Nephron (organoid): ENCODE results near the gene MAP3K5.

Experiments used
- H3K27ac Mint-ChIP-seq, 3 experiments: 2 replicates each; pipeline ENCODE4 v1.8.0; 2020; ENCODE audit warnings: mixed read lengths in 3 of 3, mild to moderate bottlenecking in 2 of 3, moderate library complexity in 1 of 3
- H3K27me3 Mint-ChIP-seq: 2 replicates; pipeline ENCODE4 v1.8.0; 2021; ENCODE audit warnings: low read depth, mild to moderate bottlenecking, moderate library complexity, mixed read lengths
- H3K36me3 Mint-ChIP-seq: 2 replicates; pipeline ENCODE4 v1.8.0; 2020; ENCODE audit warnings: low read depth, mixed read lengths
- H3K4me1 Mint-ChIP-seq: 2 replicates; pipeline ENCODE4 v1.8.0; 2020; ENCODE audit warnings: mixed read lengths
- H3K4me3 Mint-ChIP-seq, 3 experiments: 2 replicates each; pipeline ENCODE4 v1.8.0; 2020; ENCODE audit warnings: mild to moderate bottlenecking in 3 of 3, mixed read lengths in 3 of 3, moderate library complexity in 2 of 3
- H3K9me3 Mint-ChIP-seq: 2 replicates; pipeline ENCODE4 v1.8.0; 2020; ENCODE audit warnings: mixed read lengths
- TF ChIP-seq, protein P1 (sequence below), 3 experiments: fragments of 200-600 bp; sonication (generic); IDR thresholded peaks; one replicate each; pipeline ENCODE4 v1.5.0; 2021; ENCODE audit warnings: antibody characterized with exemption in 3 of 3; ENCODE audit not compliant: unreplicated experiment in 3 of 3

MAP3K5 gene

DNA sequence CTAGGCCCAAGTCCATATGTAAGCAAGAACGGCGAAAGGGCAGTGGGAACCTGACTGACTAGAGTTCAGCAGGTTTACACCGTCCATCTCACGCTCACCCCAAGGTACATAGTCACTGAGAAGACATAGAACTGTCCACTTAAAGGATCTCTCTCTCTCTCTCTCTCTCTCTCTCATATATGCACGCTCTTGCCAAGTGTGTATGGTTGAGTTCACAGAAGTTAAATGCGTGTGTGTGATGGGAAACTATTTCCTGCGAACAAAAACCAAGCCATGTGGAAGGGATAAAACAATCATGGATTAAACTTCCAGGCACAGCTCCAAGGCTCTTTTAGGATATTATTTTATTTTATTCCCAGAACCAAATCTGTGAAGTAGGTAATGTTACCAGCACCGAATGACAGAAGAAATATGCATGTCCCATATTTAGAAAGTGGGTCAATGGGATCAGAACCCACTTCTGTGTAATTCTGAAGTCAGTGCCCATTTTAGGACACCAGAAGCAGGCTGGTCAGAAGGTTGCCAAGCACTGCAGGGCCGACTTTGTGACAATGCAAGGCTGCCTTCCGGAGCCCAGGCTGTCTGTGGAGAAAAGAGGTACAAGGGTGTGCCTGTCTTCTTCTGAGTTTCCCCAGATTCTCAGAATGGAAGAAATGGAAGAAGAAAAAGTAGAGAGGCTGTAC, 192.8 kb downstream of the MAP3K5 start:
- Mint-ChIP-seq H3K4me3 (no peak overlapping the region), H3K4me1 (peaks cover 5% of the 10 kb centered on the region), H3K36me3 (no peaks in the 10 kb centered on the region), H3K9me3 (no peaks in the 10 kb centered on the region), H3K27ac (peak overlapping the region in 1 of 3 experiments; percentile 4), H3K27me3 (no peaks in the 10 kb centered on the region)
- TF ChIP-seq, protein P1, sequence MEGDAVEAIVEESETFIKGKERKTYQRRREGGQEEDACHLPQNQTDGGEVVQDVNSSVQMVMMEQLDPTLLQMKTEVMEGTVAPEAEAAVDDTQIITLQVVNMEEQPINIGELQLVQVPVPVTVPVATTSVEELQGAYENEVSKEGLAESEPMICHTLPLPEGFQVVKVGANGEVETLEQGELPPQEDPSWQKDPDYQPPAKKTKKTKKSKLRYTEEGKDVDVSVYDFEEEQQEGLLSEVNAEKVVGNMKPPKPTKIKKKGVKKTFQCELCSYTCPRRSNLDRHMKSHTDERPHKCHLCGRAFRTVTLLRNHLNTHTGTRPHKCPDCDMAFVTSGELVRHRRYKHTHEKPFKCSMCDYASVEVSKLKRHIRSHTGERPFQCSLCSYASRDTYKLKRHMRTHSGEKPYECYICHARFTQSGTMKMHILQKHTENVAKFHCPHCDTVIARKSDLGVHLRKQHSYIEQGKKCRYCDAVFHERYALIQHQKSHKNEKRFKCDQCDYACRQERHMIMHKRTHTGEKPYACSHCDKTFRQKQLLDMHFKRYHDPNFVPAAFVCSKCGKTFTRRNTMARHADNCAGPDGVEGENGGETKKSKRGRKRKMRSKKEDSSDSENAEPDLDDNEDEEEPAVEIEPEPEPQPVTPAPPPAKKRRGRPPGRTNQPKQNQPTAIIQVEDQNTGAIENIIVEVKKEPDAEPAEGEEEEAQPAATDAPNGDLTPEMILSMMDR (IDR thresholded peaks at IDR 0.05; ENCODE audit: unreplicated experiment in 3 of 3): no peak

DNA sequence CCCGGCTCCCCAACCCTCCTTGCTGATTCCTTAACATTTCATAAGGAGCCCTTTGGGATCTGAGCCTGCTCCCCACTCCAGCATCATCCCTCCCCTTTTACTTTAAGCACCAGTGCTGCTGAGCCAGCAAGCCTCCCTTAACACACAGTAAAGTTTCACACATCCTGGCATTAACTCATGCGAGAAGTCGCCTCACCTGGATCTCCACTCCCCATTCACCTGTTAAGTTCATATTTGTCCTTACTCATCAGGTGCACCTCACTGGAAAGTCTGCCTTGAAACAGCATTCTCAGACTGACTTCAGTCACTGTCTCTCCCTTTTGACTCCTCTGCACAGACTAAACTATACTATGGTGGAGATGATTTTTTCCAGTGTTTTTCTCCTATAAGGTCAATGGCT, 194.2 kb downstream of the MAP3K5 start:
- TF ChIP-seq, protein P1 (IDR thresholded peaks at IDR 0.05; ENCODE audit: unreplicated experiment in 3 of 3): no peak
- H3K27me3 Mint-ChIP-seq: no peaks in the 10 kb centered on the region
- no peaks in the 10 kb centered on the region for H3K9me3 Mint-ChIP-seq
- H3K27ac Mint-ChIP-seq: no peak overlapping the region
- no peaks in the 10 kb centered on the region for H3K36me3 Mint-ChIP-seq
- H3K4me1 Mint-ChIP-seq: peaks cover 5% of the 10 kb centered on the region
- H3K4me3 Mint-ChIP-seq: no peak overlapping the region

DNA sequence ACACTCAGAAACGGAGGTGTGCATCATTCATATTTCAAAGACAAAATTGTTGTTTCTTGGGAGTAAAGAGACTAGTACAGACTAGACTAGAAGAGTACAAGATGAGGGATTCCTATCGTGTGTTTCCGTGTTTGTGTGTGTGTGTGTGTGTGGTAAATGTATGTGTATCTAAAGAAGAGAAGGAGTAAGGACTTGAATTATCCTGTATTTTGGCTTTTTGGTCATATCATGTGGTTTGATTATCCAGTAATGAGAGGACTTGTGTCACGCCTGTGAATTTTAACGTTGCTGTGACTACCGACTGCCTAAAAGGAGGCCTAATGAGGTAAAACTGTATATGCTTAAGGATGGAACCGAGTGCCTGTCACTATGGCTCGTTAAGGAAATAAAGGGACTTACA, 197.6 kb downstream of the MAP3K5 start:
- Mint-ChIP-seq H3K4me3 (no peak overlapping the region), H3K36me3 (peaks cover 12% of the 10 kb centered on the region), H3K27ac (no peak overlapping the region), H3K4me1 (peaks cover 5% of the 10 kb centered on the region), H3K9me3 (no peaks in the 10 kb centered on the region), H3K27me3 (no peaks in the 10 kb centered on the region)
- TF ChIP-seq, protein P1 (IDR thresholded peaks at IDR 0.05; ENCODE audit: unreplicated experiment in 3 of 3): no peak

DNA sequence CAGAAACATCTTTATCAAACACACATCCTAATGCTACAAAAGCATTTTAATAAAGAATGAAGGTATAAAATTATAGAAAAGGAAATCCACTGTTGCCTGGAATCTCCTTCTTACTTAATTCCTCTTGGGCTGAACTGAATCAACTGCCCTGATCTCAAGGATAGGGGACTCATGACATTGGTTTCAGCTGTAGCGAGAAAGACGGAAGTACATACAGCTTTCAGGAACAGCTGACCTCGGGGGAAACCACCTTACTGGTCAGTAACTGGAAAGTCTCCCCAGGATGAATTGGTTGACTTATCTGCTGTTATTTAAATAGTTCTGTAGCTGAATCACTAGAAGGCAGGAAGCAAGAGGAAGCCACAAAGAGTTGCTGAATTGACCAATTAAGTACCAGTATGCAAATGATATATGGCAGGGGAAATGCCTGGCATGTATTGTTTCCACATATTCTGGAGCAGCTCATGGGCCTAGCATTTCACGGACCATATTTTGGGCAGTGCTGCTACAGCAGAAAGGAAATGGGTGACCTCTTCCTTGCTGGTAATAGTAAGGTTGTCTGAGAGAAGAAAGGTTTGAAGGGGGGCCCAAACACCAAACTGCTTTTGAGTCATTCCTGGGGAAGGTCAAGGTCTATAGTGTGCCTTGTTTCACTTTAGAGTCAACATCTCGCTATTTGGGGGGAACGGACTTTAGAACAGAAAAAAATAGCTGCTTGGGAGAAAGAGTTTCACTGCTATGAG, 198.4 kb downstream of the MAP3K5 start:
- Mint-ChIP-seq H3K27me3 (no peaks in the 10 kb centered on the region), H3K4me3 (no peak overlapping the region)

DNA sequence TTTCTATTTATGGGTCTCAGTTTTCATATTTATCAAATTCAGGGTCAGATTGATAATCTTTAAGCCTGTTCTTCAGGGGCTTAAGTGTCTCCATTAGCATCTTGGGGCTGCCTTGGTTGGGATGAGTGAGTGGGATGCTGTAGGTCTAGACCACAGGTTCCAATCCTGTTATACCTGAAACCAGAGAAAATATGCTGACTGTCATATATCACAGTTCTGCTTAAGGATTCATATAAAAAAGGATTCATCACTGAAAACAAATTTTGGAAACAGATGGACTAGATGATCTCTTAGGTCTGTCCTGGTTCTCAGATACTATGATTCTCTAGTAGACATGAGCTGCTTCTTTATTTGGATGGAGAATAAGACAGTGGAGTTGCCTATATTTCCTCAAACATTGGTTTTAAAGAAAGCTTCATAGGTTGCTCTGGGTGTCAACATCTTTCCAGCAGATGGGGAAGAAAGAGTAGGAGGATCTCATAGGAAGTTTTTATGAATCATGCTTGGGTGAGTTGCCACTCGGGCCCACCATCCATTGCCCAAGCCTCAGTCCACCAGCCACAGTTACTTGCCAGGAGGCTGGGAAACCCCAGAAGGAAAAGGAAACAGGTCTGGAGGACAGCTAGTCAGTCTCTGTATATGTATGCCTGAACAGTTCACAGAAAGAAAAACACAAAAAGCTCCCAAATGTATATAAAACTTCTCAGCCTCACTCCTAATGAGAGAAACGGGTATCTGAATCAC, 199.2 kb downstream of the MAP3K5 start:
- Mint-ChIP-seq H3K4me3 (no peak overlapping the region), H3K4me1 (no peaks in the 10 kb centered on the region), H3K9me3 (no peaks in the 10 kb centered on the region), H3K36me3 (peaks cover 21% of the 10 kb centered on the region), H3K27me3 (no peaks in the 10 kb centered on the region), H3K27ac (no peak overlapping the region)
- TF ChIP-seq, protein P1 (IDR thresholded peaks at IDR 0.05; ENCODE audit: unreplicated experiment in 3 of 3): no peak

More for the DNA sequence above, 198.4 kb downstream of the MAP3K5 start:
- peaks cover 17% of the 10 kb centered on the region for H3K36me3 Mint-ChIP-seq
- TF ChIP-seq, protein P1 (IDR thresholded peaks at IDR 0.05; ENCODE audit: unreplicated experiment in 3 of 3): no peak
- H3K27ac Mint-ChIP-seq: no peak overlapping the region
- H3K9me3 Mint-ChIP-seq: no peaks in the 10 kb centered on the region
- no peaks in the 10 kb centered on the region for H3K4me1 Mint-ChIP-seq
